T-cell (primary cell): ENCODE measurements around the gene SLC25A14. TPM values are rescaled to one million over a fixed set of nuclear protein-coding genes. Genes with fewer than 3 reads are reported as not detected.
"Not testable (repeated sequence)": the region's sequence is repeated elsewhere in the genome, so short reads cannot be mapped to it uniquely, and the experiment has no call there.

Experiments
- ATAC-seq, 4 experiments: fragments of 200-7000 bp in 3 of 4; fragments of 150-1000 bp in 1 of 4; cut with Tn5 transposase; replicated peaks in 1 of 4; 1 replicate in 3 of 4; 2 replicates in 1 of 4; pipeline ENCODE4 v1.10.0; 2021; ENCODE audit warnings: moderate library complexity in 3 of 4, mild to moderate bottlenecking in 2 of 4, moderate number of reproducible peaks in 1 of 4
- CTCF ChIA-PET, 2 donors: fragments of 300-600 bp; sonication (Branson Sonifier 250); formaldehyde crosslinking; loops; one replicate each; lab custom pipeline; 2022; ENCODE audit warnings: antibody characterized with exemption in 2 of 2; lab: Charles Lee
- POLR2A ChIA-PET, 2 donors: fragments of 300-600 bp; sonication (Branson Sonifier 250); formaldehyde crosslinking; loops; one replicate each; lab custom pipeline; 2022; ENCODE audit warnings: antibody characterized with exemption in 2 of 2; lab: Charles Lee
- DNase-seq, 35 experiments: peaks; one replicate each; pipeline versions ENCODE4 v3.0.0 to v3.0.0-alpha.2; 2013 to 2023
- H3K27ac ChIP-seq: one replicate; pipeline ENCODE4 v1.5.1; 2013; ENCODE audit warnings: low read length
- H3K27me3 ChIP-seq, 2 experiments: replicated peaks in 1 of 2; 1 replicate in 1 of 2; 2 replicates in 1 of 2; pipeline versions ENCODE4 v1.6.1 to v1.7.0; 2013; ENCODE audit warnings: low read length in 1 of 2, mixed read lengths in 1 of 2; ENCODE audit not compliant: control insufficient read depth in 2 of 2, insufficient read depth in 2 of 2; ENCODE audit errors: extremely low read depth in 1 of 2
- H3K36me3 ChIP-seq, 2 donors: 1 replicate in 1 of 2; 2 replicates in 1 of 2; pipeline versions ENCODE4 v1.6.1 to v1.7.0; 2013; ENCODE audit warnings: low read length in 1 of 2; ENCODE audit not compliant: control insufficient read depth in 2 of 2, insufficient read depth in 1 of 2; ENCODE audit errors: extremely low read depth in 1 of 2
- H3K4me1 ChIP-seq, 2 experiments: 1 replicate in 1 of 2; 2 replicates in 1 of 2; pipeline versions ENCODE4 v1.6.1 to v1.7.0; 2013; ENCODE audit warnings: low read length in 2 of 2, mixed read lengths in 1 of 2; ENCODE audit not compliant: insufficient read depth in 2 of 2, control insufficient read depth in 1 of 2; ENCODE audit errors: extremely low read depth in 1 of 2
- H3K4me3 ChIP-seq, 2 donors: 1 replicate in 1 of 2; 2 replicates in 1 of 2; pipeline versions ENCODE4 v1.5.1 to v1.7.0; 2013; ENCODE audit warnings: mild to moderate bottlenecking in 2 of 2, low read length in 1 of 2, moderate library complexity in 1 of 2; ENCODE audit not compliant: control insufficient read depth in 1 of 2; ENCODE audit errors: extremely low read depth in 1 of 2
- H3K9me3 ChIP-seq: 2 replicates; pipeline ENCODE4 v1.7.0; 2013
- H3K27ac Mint-ChIP-seq, 2 donors: one replicate each; pipeline ENCODE4 v1.8.0; 2020 to 2021; ENCODE audit warnings: mild to moderate bottlenecking in 2 of 2, mixed read lengths in 2 of 2
- H3K27me3 Mint-ChIP-seq, 2 donors: one replicate each; pipeline ENCODE4 v1.8.0; 2021 to 2022; ENCODE audit warnings: mixed read lengths in 2 of 2
- H3K36me3 Mint-ChIP-seq: one replicate; pipeline ENCODE4 v1.8.0; 2021; ENCODE audit warnings: mixed read lengths
- H3K4me1 Mint-ChIP-seq, 3 donors: one replicate each; pipeline ENCODE4 v1.8.0; 2020 to 2022; ENCODE audit warnings: mixed read lengths in 3 of 3, mild to moderate bottlenecking in 1 of 3
- H3K4me3 Mint-ChIP-seq, 3 donors: one replicate each; pipeline ENCODE4 v1.8.0; 2020 to 2022; ENCODE audit warnings: mild to moderate bottlenecking in 3 of 3, mixed read lengths in 3 of 3, moderate library complexity in 3 of 3
- H3K9me3 Mint-ChIP-seq, 3 donors: one replicate each; pipeline ENCODE4 v1.8.0; 2020 to 2022; ENCODE audit warnings: mixed read lengths in 3 of 3
- WGBS: methylation state at CpG from one replicate; pipeline ENCODE4 v1.1.5; 2013; ENCODE audit warnings: missing lambda C conversion rate; ENCODE audit not compliant: insufficient coverage; 5-methylcytosine and 5-hydroxymethylcytosine counted together
- total RNA-seq, 35 experiments: library from RNA in 6 of 35; stranded (reverse) in 6 of 35; fragments of 120-200 nt in 1 of 35; gene quantifications; one replicate each; pipeline versions ENCODE4 v1.2.1 to v1.2.4 and lab custom pipeline; 2013 to 2026

Gene SLC25A14
- total RNA-seq, 5 donors from 2014 or later (not counting 1 experiment from before 2014, with no cell fraction given), result 12.4 to 16.1 (median 12.9) TPM

DNA sequence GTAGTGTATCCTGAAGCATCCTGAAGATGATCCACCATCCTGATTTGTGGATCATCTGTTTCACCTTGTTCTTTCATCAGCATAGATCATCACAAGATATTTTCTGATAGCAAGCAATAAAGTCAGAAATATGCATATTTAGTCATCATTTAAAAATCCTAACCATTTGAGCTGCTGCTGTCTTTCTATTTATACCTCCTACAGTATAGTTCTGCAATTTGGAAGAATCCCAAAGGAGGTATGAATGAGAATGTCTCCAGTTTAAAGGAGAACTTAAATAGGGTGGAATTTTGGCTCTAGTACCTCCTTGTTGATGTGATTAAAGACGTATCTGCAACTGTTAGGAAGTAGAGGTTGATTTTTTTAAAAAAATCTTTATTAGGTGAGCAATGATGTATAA, 7.6 kb downstream of the SLC25A14 start:
- Histone ChIP-seq H3K4me3 (no peak overlapping the region), H3K9me3 (no peaks in the 10 kb centered on the region), H3K4me1 (no peaks in the 10 kb centered on the region), H3K27me3 (no peaks in the 10 kb centered on the region), H3K36me3 (peaks cover 0 to 11% of the 10 kb centered on the region in 2 donors), H3K27ac (no peak overlapping the region)
- POLR2A ChIA-PET, result no interaction called here
- ATAC-seq, result no peak
- no peak for DNase-seq
- CTCF ChIA-PET, result no interaction called here
- Mint-ChIP-seq H3K9me3 (no peaks in the 10 kb centered on the region), H3K27ac (no peak overlapping the region), H3K4me1 (peaks cover 0 to 2% (median 0%) of the 10 kb centered on the region in 3 donors), H3K4me3 (no peak overlapping the region), H3K36me3 (peaks cover 14% of the 10 kb centered on the region), H3K27me3 (peaks cover 0 to 5% of the 10 kb centered on the region in 2 donors)
- no CpG with 5 or more reads among the region's 1 CpG for whole genome bisulfite sequencing

DNA sequence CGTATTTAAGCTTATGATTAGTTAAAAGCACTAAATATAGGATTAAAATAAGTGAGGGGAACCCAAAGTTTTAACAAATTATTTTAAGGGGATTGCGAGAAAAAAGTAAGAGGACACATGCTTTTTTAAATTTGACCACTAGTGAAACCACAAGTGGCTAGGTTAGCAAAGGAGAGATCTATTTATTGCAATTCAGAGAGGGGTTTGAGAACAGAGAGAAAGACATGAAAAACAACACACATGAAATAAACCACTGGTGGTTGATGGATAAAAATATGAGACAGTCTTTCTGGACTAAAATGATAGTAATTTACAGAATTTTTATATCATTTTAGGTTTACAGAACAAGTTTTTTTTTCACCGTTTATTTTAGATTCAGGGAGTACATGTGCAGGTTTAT, 11.8 kb downstream of the SLC25A14 start:
- H3K9me3 Mint-ChIP-seq, result no peaks in the 10 kb centered on the region
- Histone ChIP-seq H3K27ac (no peak overlapping the region), H3K27me3 (no peaks in the 10 kb centered on the region), H3K9me3 (no peaks in the 10 kb centered on the region), H3K4me1 (no peaks in the 10 kb centered on the region), H3K4me3 (no peak overlapping the region), H3K36me3 (peaks cover 0 to 11% of the 10 kb centered on the region in 2 donors)
- no peak overlapping the region for H3K4me3 Mint-ChIP-seq
- CTCF ChIA-PET, result no interaction called here
- WGBS, result no CpG with 5 or more reads among the region's 3 CpGs
- ATAC-seq (no peak), DNase-seq (no peak)
- no peaks in the 10 kb centered on the region for H3K4me1 Mint-ChIP-seq
- H3K36me3 Mint-ChIP-seq, result peaks cover 29% of the 10 kb centered on the region
- POLR2A ChIA-PET, result no interaction called here
- H3K27me3 Mint-ChIP-seq, result peaks cover 0 to under 1% of the 10 kb centered on the region in 2 donors
- no peak overlapping the region for H3K27ac Mint-ChIP-seq

DNA sequence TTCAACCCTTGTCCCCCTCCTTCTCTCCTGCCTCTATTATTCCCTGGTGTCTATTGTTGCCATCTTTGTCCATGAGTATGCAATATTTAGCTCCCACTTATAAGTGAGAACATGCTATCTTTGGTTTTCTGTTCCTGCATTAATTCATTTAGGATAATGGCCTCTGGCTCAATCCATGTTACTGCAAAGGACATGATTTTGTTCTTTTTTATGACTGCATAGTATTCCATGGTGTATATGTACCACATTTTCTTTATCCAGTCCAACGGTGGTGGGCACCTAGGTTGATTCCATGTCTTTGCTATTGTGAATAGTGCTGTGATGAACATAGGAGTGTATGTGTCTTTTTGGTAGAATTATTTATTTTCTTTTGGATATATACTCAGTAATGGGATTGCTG, 12.3 kb downstream of the SLC25A14 start:
- H3K9me3 Mint-ChIP-seq, POLR2A ChIA-PET, H3K4me3 Mint-ChIP-seq: not testable (repeated sequence)

GRCh38 chrX:130376077-130376476, 36.4 kb downstream of the SLC25A14 start:
- ChIA-PET CTCF (no interaction called here), POLR2A (no interaction called here)
- Mint-ChIP-seq H3K4me3 (no peak overlapping the region), H3K36me3 (peaks cover 10% of the 10 kb centered on the region), H3K9me3 (no peaks in the 10 kb centered on the region), H3K27me3 (peaks cover 0 to 6% of the 10 kb centered on the region in 2 donors), H3K4me1 (no peaks in the 10 kb centered on the region), H3K27ac (no peak overlapping the region)
- no peaks in the 10 kb centered on the region for H3K27me3 ChIP-seq
- no peaks in the 10 kb centered on the region for H3K36me3 ChIP-seq
- no peak overlapping the region for H3K4me3 ChIP-seq
- H3K4me1 ChIP-seq, result no peaks in the 10 kb centered on the region
- no peak overlapping the region for H3K27ac ChIP-seq
- H3K9me3 ChIP-seq, result no peaks in the 10 kb centered on the region
- ATAC-seq, result no peak
- DNase-seq, result no peak

More for the DNA sequence above, 12.3 kb downstream of the SLC25A14 start:
- ATAC-seq, H3K4me1 ChIP-seq, H3K4me1 Mint-ChIP-seq, H3K4me3 ChIP-seq, H3K27me3 ChIP-seq, H3K27ac ChIP-seq, H3K27ac Mint-ChIP-seq, DNase-seq, H3K27me3 Mint-ChIP-seq, H3K9me3 ChIP-seq, CTCF ChIA-PET: not testable (repeated sequence)
- WGBS, result no CpG with 5 or more reads among the region's 1 CpG
- peaks cover 34% of the 10 kb centered on the region for H3K36me3 Mint-ChIP-seq
- peaks cover 0 to 11% of the 10 kb centered on the region in 2 donors for H3K36me3 ChIP-seq

GRCh38 chrX:130378024-130378669, 38.4 kb downstream of the SLC25A14 start:
- Histone ChIP-seq H3K4me1 (no peaks in the 10 kb centered on the region), H3K36me3 (no peaks in the 10 kb centered on the region), H3K27me3 (no peaks in the 10 kb centered on the region), H3K9me3 (no peaks in the 10 kb centered on the region), H3K27ac (no peak overlapping the region), H3K4me3 (no peak overlapping the region)
- 57% methylated on average over 3 of the region's 5 CpGs for WGBS
- H3K4me1 Mint-ChIP-seq, result no peaks in the 10 kb centered on the region
- DNase-seq (no peak), ATAC-seq (no peak)
- CTCF ChIA-PET, result interaction anchor here in 1 of 2 donors (0.5 kb wide), 1 partner anchor 111 kb away, joined by 3 read pairs; no protein-coding TSS in a partner anchor
- peaks cover 1 to 12% of the 10 kb centered on the region in 2 donors for H3K27me3 Mint-ChIP-seq
- no peaks in the 10 kb centered on the region for H3K9me3 Mint-ChIP-seq
- H3K27ac Mint-ChIP-seq, result no peak overlapping the region
- POLR2A ChIA-PET, result no interaction called here
- H3K4me3 Mint-ChIP-seq, result no peak overlapping the region
- H3K36me3 Mint-ChIP-seq, result no peaks in the 10 kb centered on the region

DNA sequence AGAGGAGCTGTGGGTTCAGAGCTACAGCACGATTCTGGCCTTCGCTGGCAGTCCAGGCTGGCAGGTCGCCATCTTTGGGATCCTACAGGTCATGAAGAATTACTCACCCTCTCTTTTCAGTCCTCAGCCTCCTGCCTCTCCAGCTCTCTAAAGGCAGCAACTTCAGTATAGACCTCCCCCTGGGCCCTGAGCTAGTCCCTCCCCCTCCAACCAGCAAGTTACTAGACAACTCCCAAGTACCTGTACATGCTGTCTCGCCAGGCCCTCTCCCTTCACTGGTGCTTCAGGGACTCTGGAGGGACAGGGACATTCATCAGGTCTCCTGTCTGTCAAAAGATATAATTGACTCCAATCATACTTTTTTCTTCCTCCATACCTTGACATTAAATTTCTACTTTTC, 45.8 kb downstream of the SLC25A14 start, which contains the start of gene GPR119:
GPR119 (minus strand) TSS at position 155 of the 400 bp plus-strand sequence. CDS start 227 bp downstream, outside the sequence.
- Histone ChIP-seq H3K4me3 (no peak within 1 kb of the TSS), H3K27ac (no peak within 1 kb of the TSS), H3K9me3 (no peaks in the 10 kb centered on the region), H3K36me3 (no peaks in the 10 kb centered on the region), H3K4me1 (no peaks in the 10 kb centered on the region), H3K27me3 (peaks cover 0 to 2% of the 10 kb centered on the region in 2 experiments)
- H3K27me3 Mint-ChIP-seq, result peaks cover 7 to 28% of the 10 kb centered on the region in 2 donors
- no peak within 1 kb of the TSS for H3K27ac Mint-ChIP-seq
- ChIA-PET POLR2A (no interaction called here), CTCF (no interaction called here)
- DNase-seq, result no peak
- ATAC-seq, result no peak
- H3K4me1 Mint-ChIP-seq, result no peaks in the 10 kb centered on the region
- no peak within 1 kb of the TSS for H3K4me3 Mint-ChIP-seq
- WGBS, result 69% methylated on average over 3 of the region's 4 CpGs
- no peaks in the 10 kb centered on the region for H3K36me3 Mint-ChIP-seq
- H3K9me3 Mint-ChIP-seq, result no peaks in the 10 kb centered on the region
